Fibroblast of peridontal ligament (primary cell): ENCODE data around the gene CNKSR1.

ENCODE experiments used
- DNase-seq: peaks from one replicate; pipeline ENCODE4 v3.0.0-alpha.2; 2010; ENCODE audit errors: extremely low read depth

CNKSR1 gene

GRCh38 chr1:26177182-26177684 is at the start of gene CNKSR1:
TSS of gene CNKSR1 (plus strand) at chr1:26177491. CDS start at chr1:26177548, 57 bp downstream.
- no peak for DNase-seq

- DNase-seq, result no peak
Observed at GRCh38 chr1:26129778-26130177, 47.5 kb upstream of the CNKSR1 start.

- DNase-seq, result no peak
Observed at GRCh38 chr1:26130695-26131094, 46.6 kb upstream of the CNKSR1 start.

GRCh38 chr1:26132128-26132833 is 45.0 kb upstream of the CNKSR1 start:
- no peak for DNase-seq

GRCh38 chr1:26132834-26133167 is 44.5 kb upstream of the CNKSR1 start:
- DNase-seq, result no peak

- no peak for DNase-seq
Observed at GRCh38 chr1:26134466-26134865, 42.8 kb upstream of the CNKSR1 start.

GRCh38 chr1:26138974-26139558 is 38.2 kb upstream of the CNKSR1 start:
- no peak for DNase-seq

GRCh38 chr1:26142159-26142558 is 35.1 kb upstream of the CNKSR1 start:
- no peak for DNase-seq

GRCh38 chr1:26145041-26145959 is 32.0 kb upstream of the CNKSR1 start:
- DNase-seq, result peak; percentile 86

- DNase-seq, result no peak
Observed at GRCh38 chr1:26145960-26146294, 31.4 kb upstream of the CNKSR1 start.

- no peak for DNase-seq
Observed at GRCh38 chr1:26148887-26149286, 28.4 kb upstream of the CNKSR1 start.

GRCh38 chr1:26153966-26154532 is 23.2 kb upstream of the CNKSR1 start:
- DNase-seq, result no peak

- no peak for DNase-seq
Observed at GRCh38 chr1:26154750-26155149, 22.5 kb upstream of the CNKSR1 start.

GRCh38 chr1:26155370-26156284 is 21.7 kb upstream of the CNKSR1 start:
- DNase-seq, result no peak

GRCh38 chr1:26156285-26157038 is 20.8 kb upstream of the CNKSR1 start:
- no peak for DNase-seq

GRCh38 chr1:26158271-26158907 is 18.9 kb upstream of the CNKSR1 start:
- no peak for DNase-seq

- DNase-seq, result no peak
Observed at GRCh38 chr1:26158908-26159742, 18.2 kb upstream of the CNKSR1 start, which contains the start of gene FAM110D. TSS of gene FAM110D (plus strand) at chr1:26159079. CDS start at chr1:26161292, 2,213 bp downstream.

- DNase-seq, result no peak
Observed at GRCh38 chr1:26159743-26160039, 17.6 kb upstream of the CNKSR1 start.
